Activated CD4-positive, alpha-beta T cell treated with anti-CD3 and anti-CD28 coated beads, Interleukin-2, Interleukin-6, amounts not matched to agents 100 ng/mL and 50 ng/mL, durations not matched to agents 16 hours and 8 hours (primary cell): ENCODE results near the gene SREBF1.

ENCODE experiments used
- DNase-seq: peaks from one replicate; pipeline ENCODE4 v3.0.0-alpha.2; 2020

Gene SREBF1

DNA sequence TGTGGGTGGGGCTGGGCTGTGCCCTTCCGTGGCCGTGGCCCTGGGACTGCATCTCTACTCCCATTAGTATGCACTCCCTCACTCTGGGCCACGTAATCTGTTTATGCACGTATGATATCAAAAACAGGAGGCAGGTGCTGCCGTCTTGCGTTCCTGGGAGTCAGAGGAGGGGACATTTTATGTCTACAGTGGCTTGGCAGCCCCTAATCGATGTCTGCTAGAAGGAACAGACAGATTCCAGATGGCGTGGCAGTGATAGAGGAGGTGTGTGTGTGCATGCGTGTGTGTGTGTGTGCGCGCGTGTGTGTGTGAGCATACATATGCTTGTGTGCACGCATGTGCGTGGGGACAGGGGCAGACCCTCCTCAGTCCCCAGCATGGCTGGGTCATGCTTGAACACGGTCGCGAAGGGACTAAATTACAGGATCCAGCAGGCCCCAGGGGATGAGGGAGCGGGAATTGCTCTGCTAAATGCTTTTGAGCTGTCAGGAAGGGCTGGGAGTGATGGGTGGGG, 44.7 kb downstream of the SREBF1 start:
- no peak for DNase-seq

DNA sequence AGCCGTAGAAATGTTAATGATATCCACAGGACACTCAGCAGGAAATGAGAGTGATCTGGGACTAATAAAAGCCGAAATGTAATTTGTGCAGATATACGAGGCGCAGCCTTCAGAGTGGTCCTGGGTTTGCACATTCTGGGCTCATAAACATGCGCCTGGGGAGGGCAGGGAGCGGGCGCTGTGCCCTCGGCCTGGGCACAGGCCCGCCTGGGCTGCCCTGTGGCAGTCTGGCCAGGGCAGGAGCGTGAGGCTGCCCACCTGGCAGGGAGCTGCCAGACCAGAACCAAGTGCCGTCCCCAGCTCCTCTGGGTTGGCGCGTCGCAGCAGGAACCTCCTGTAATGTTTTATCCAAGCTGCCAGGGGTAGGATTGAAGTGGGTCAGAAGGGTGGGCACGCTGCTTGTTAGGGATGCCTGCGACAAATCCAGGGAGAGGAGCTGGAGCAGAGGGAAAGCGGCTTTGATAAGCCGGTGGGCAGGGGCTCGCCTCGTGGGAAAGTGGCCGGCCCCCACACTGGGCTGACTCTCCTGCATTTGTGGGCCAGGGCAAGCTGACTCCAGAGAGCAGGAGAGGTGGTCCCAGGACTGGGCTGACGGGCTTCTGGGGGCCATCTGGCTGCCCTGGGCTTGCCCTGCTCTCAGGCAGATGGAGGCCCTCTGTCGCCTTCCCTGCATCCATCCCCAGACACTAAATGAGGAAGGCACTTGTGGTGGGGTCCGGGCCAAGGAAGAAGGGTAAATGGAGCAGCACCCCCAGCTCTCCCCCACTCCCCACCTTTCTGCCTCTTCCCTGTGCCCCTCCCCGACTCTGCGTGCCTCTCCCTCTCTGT, 45.9 kb downstream of the SREBF1 start:
- no peak for DNase-seq

DNA sequence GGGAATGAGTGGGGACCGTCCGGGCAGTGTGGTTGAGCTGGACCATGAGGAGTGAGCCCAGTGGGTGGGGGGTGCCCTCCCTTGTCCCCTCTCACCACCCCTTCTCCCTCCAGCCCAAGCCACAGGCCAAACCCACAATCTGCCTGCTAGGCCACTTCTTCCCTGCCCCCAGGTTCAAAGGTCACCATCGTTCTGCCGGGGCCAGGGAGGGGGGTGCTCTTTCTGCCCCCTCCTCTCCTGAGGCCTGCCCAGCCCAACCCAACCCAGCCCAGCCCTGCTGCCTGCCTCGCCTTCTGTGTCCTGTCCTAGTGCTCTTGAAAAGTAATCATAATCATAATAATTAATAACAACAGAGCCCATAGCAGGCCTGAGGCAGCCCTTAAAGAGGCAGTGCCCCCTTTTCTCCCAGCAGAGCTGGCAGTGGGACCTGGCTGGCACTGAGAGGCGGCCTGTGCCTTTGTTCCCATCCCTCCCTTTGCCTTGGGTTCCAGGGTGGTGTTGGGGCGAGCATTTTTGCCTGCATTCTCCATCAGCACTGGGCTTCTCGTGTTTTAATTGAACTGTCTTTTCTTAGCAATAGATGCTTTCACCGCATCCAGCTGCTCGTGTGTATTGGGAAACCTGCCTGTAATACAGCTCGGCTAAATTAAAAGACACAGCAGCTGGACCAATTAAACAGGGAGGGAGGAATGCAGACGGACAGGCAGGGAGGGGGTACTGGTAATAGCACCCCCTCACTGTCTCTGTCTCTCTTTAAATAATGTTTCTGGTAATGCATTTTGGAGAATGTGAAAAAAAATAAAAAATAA, 46.8 kb downstream of the SREBF1 start:
- DNase-seq, result no peak

DNA sequence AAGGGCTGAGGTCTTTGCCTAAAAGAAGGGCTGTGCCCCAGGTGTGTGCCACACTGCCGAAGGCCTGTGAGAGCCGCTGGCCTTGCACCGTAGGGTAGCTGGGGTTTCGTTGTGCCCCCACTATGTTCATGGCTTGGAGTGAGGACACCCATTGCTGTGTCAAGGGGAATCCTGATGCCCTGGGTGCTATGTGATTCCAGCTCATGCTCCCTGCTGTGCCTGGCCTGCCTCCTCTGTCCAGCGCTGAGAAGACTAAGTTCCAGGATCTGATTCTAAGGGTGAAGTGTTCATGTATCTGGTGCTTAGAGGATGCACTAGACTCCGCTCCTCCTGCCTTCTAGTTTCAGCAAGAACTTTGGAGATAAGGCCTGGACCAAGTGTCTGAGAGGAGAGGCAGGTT, 47.4 kb downstream of the SREBF1 start:
- no peak for DNase-seq

DNA sequence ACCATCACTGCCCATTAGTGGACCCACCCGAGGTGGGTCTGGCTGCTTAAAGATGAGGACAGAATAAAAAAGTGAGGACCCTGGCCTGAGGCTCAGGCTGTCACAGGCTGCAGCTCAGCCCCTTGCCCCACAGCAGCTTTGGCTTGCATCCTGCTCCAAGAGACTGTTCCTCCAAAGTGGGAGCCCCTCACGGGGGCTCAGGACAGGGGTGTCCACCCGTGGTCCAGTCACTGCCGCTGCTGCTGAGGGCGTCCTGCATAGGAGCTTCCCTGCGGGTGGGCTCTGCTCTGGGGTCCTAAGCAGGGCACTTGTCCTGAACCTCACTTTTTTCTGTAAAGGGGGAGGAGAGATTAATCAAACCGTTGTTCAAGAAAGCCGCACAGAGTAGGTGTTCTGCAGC, 47.8 kb downstream of the SREBF1 start:
- DNase-seq, result no peak

DNA sequence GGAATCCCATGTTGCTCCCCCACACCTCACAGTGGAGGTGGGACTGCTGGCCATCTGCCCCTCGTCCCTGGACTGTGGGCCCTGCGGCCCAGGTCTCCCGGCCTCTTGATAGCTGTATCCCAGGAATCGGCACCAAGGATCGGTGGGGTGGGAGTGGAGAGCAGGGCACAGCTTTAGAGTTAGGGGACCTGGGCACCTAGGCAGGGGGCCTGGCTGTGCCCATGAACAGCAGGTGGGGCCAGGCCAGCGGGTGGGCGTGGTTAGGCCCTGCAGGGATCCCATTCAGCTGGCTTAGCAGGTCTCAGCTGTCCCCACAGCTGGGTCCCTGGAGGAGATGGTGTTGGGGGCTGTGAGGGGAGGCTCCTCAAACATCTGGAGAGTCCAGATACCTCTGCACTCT, 49.2 kb downstream of the SREBF1 start:
- DNase-seq, result no peak

DNA sequence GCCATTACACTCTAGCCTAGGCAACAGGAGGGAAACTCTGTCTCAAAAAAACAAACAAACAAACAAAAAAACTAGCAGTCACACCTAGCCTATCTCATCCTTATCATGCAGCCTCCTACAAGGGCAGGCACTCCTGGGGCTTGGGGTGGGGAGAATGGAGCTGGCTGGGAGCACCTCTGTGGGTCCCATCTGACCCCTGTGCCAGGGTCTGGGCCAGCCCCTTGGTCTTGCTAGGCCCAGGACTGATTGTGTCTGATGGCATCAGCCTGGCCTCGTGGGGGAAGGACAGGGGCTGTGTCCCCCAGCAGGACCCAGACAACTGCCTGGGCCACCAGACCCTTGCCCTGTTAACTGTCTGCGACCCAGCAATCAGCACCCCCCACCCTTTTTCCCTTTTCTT, 49.8 kb downstream of the SREBF1 start:
- DNase-seq, result no peak

DNA sequence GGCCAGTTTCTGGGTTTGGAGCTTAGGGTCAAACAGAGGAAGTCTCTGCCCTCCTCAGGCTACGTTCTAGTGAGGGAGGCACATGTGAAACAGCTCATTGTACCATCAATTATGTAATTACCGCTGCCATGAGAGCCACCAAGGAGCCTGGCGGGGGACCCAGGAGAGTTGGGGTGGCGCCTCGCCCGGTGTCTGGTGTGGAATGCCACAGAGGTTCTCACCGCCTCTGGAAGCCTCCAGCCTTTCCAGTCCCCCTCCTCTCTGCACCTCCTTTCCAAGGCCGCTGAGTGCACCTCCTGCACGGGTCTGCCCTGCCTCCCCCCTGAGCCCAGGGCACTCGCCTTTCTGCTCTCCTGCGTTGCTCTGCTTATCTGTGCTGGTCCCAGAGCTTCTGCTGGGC, 51.4 kb downstream of the SREBF1 start:
- DNase-seq, result no peak

DNA sequence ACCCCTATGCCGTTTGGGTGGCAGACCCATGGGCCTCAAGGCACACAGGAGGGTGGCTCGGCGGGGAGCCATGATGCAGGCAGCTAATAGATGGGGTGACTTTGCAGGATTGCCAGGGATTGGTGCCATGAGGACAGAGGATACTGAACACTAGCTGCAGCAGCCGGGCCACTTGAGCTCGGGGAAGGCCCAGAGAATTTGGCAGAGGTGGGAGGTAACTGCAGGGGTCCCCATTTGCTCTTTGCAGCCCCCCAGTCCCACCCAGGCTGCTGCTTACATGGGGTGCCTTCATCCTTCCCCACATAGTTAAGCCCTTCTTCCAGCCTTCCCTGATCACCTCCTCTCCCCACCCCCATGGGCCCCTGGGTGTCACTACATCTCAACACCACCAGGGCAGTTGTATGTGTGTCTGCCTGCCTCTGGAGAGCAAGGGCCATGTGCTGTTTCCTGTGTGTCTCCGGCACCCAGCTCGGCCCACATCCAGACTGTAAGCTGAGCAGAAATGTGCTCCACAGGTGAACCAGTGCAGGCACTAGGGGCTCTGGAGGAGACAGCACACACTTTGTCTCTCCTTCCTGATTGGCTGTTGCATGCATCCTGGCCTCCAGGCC, 52.0 kb downstream of the SREBF1 start:
- peak; percentile 26 for DNase-seq

DNA sequence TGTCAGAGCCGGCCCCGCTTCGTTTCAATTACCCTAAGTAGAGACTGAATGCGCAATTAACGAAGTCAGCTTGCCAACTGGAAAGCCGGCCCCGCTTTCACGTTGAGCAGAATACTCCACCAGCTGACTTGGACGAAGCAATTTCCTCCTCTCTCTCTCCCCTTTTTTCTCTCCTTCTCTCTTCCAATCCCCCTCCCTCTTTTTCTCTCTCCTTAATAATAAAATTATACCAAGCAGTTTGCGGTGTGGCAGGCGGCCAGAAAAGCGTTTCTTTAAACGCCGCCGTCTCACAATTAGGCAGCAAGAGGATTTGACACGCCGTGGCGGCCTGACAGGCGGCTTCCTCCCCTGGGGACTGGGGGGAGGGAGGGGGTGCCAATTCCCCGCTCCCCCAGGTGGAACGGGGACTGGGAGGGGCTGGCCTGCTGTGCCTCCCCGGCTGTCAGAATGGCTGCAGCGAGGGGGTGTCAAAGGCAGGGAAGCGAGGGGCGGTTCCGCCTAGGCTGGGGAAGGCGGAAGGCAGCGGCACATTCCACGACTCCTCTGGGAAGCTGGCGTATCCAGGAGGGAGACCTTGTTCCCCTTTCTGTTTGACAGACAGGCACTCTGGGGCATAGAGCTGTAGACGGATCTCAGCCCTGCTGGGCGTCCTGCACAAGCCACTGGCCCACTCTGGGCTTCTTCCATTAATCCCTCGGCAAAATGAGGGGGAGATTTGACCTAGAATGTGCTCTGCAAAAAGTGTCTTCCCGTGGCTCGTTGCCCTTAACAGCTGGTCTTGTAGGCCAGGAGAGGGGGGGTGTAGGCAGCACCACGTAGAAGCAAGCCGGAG, 52.7 kb downstream of the SREBF1 start:
- DNase-seq, result no peak

DNA sequence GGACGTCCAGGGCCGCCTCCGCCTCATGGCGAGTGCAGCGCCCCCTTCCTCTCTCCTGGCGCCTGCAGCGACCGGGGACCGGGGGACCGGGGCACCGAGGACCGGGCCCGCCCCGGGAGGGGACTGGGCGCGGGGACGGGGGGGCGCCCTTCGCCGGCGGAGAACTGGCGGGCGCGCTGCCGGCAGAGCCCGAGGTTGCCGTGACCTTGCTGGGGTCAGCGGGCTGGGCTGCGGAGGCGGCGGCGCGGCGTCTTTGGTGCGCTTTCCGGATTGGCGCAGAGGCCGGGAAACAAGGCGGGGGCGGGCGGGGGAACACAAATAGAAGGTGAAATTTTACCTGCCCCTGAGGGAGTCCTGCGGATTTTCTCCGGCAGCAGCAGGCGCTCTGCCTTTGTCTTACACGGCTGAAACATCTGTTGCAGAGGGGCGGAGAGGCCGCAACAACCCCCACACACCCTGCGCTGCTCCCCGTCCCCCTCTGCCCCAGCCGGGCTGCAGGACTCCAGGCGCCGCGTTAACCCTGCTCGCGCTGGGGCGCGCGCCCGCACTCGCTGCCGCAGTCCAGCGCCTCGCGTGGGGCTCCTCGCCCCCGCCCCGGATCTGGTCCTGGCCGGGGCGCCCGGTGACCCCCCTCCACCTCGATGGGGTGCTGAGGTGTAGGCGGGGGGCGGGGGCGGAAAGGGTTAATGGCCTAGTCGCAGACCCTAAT, 53.5 kb downstream of the SREBF1 start:
- DNase-seq, result peak; percentile 53

DNA sequence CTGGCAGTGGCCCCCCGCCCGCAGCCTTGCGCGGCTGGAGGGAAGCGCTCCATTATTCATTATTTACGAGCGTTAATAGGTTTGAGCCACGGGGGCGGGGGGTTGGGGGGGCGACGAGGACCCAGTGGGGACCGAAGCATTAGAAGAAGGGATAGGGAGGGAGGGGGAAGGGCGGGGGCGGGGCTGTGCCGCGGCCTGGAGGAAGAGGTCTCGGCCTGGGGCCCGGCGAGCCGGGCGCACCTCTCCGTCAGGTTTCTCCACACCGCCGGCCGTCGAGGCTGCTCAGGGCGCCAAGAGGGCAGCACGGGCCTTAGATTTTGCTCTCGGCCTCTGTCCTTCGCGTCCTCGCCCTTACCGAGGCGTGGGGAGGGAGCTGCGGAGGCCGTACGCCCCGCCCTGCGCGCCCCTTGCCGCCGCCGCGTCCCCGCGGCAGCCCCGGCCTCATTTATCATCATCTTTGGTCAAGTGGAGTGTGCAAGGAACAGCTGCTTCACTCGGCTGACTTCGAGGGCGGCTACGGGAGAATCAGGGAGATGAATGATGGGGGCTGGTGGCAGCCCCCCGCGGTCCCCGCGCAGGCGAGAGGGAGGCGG, 54.2 kb downstream of the SREBF1 start:
- no peak for DNase-seq

DNA sequence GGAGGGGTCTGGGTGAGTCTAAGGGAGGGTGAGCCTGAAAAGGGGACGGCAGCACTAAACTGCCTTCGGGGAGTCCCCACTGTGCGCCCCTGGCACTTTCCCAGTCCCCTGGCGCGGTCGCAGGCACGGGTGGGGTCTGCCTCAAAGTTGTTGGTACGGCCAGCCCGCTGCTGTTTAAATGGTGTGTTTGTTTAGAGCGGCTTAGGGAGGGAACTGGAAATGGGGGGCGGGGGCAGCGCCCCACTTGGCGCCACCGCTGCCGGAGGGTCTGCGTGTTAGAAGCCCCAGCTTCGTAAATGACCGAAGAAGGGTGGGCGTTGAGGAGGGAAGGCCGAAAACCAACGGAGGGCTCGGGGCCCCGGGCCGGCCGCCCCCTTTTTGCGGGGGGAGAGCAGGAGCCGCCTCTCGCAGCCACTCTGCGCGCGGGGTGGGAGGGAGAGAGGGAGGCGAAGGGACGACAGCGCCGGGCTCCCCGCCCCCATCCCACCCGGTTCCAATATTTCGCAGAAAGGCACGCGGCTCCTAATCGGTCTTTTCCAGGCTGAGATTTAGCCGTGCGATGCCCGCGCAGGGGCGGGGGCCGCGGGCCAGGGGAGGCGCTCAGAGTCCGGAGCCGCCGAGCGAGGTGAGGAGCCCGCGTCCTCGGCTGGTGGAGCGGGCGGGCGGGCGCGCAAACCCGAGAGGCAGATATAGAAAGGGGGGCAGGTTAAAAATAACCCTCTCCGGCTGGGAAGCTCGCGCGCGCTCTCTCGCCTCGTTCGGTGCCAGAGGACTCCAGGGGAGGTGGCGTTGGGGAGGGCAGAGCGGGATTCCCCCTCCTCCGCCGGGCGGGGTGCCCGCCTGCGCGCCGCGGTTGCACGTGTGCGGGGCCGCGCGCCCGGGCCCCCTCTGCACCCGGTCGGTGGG, 54.9 kb downstream of the SREBF1 start:
- peak; percentile 12 for DNase-seq

DNA sequence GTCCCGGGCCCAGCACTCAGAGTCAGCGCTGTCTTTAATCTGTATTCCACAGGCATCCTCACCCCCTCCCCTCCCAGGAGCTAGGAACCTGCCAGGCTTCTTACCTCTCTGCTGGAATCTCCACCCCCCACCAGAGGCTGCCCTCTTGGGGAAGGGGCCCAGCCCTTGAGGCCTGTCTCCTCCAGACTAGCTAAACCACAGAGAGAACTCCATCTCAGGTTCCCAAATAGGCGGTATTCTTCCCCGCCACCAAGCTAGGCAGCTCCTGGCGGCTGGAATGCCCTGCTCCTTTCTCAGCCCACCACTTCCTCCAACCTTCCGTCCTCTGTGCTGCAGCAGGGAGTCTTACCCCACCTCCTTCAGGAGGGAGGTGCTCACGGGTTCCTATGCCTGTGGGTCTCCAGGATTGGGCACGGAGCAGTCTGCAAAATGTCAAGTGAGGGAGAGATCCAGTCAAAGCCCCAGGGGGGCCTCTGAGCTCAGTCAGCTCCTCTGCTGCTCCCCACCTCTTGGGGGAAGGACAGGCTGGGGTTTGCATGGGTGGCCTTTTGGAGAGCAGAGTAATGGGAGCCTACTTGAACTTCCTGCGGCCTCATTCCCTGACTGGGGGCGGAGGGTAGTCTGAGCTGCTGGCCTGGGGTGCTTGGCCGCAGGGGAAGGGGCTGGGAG, 55.7 kb downstream of the SREBF1 start:
- no peak for DNase-seq

DNA sequence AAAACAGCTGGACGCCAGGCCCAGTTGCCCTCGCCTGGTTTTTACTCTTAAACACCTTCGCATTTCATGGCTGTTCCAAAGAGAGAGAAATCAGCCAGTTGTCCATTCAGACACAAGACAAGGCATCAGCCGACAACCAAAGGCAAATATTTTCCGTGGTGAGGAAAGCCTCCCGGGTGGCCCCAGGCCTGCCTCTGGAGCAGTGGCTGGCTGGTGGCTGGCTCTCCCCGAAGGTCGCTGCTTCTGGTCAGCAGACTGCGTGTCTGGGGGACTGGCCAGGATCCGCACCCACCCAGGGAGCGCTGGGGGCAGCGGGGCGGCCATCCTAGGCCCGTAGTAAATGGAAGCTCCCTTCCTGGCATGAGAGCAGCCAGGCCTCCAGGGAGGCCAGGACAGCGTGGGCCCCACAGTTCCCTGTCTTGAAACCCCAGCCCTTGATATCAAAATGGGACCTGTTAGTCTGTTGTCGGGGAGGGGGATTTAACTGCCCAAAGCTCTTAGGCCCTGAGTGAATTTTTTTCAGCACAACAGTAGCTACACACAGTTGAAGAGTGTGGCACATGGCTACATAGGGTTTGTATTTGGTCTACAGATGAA, 57.7 kb downstream of the SREBF1 start:
- DNase-seq, result no peak

DNA sequence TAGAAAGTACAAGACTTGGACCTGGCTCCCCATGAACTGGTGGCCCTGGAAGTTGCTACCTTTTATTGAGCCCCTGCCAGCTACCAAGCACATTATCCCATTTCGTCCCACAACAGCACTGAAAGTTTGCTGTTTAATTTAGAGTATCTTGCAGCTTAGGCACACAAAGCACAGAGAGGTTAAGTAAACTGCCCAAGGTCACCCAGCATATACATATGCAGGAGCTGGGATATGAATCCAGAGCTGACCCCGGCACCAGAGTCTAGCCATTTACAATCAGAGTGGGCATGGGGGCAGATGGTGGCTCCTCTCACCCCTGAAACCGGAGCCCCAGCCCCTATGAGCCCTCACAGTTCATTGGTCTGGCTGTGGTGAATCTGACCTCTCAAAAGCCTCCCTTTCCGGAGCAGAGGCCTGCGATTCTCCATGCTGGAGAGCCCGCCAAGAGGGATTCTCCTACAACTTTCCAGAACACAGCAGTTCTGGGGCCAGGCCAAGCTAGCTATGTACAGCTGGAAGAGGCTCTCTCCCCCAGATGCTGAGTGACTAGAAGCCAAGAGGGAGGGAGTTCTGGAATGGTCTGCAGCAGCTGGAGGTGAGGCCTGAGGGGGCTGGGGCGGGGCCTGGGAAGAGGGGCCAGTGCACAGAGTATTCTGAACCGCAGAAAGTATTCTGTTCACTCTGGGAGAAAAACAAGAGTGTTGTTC, 58.3 kb downstream of the SREBF1 start:
- DNase-seq, result no peak

DNA sequence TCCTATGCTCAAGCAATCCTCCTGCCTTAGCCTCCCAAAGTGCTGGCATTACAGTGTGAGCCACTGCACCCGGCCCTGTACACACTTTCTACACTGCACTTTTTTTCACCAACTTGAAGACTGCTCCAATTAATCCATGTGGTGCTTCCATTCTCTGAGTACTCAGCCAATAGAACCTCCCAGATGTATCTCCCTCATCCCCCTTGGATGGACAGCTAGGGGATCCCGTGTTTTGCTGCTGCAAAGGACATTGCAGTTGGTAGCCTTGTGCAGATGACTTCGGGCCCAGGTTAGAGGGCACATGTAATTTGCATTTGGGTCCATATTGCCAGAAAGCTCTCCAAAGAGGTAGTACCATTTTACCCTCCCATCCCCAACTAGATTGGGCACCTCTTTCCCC, 59.9 kb downstream of the SREBF1 start:
- DNase-seq, result no peak

DNA sequence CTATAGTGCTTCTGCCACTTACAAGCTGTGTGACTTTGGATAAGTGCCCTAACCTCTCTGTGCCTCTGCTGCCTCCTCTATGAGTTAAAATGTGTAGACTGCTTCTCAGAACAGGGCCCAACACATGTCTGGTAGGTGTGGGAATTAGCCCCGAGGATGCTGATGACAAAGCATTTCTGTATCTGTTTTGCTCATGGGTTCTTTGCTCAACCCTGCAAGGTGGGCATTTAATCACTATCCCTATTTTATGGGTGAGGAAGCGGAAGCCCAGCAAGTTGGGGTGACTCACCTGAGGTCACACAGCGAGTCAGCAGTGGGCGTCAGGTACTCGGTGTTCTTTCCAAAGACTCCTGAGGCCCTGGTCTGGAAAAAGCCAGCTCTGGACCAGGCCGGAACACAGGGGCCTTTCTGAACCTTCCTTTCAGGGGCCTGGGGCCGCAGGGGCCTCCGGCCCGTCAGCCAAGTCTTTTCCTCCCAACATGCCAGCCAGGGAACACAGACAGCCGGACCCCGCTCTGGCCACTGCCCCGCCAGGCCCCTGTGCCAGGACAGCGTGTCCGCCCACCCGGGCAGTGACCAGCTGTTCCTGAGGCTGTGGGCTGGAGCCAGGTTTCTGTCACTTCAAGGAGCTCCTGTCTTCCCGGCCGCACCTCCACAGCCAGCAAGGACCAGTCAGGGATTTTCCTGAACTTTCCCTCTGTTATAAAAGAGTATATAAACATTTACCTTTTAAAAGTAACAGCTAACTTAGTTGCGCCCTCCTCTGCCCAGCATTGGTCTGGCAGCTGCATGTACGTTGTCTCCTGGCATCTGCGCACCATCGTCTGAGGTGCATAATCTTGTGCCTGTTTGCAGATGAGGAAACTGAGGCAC, 62.5 kb downstream of the SREBF1 start:
- no peak for DNase-seq
